Endothelial cell of umbilical vein (primary cell): ENCODE data around the gene ZFP57. TPM values are rescaled to one million over a fixed set of nuclear protein-coding genes. Genes with fewer than 3 reads are reported as not detected.

ENCODE experiments used
- BruUV-seq: library from RNA; stranded (reverse); fragments of 400-500 nt; replicated peaks from 2 replicates; lab custom pipeline; 2021; lab: Mats Ljungman, UMichigan
- CTCF ChIA-PET: fragments of 300-600, 350-600 bp; sonication (Branson Sonifier 250); formaldehyde crosslinking; loops from one replicate; lab custom pipeline; 2021; ENCODE audit warnings: antibody characterized with exemption, inconsistent platforms; lab: Charles Lee
- POLR2A ChIA-PET: fragments of 300-600, 350-600 bp; sonication (Branson Sonifier 250); formaldehyde crosslinking; loops from one replicate; lab custom pipeline; 2021; ENCODE audit warnings: antibody characterized with exemption, inconsistent platforms; lab: Charles Lee
- DNase-seq: peaks from one replicate; pipeline ENCODE4 v3.0.0-alpha.2; 2011; ENCODE audit warnings: low read depth, low spot score
- FAIRE-seq: peaks from 2 replicates; lab custom pipeline; 2011; peaks lifted over from hg19 to GRCh38; lab: Jason Lieb, UNC
- H2AFZ ChIP-seq: 2 replicates; pipeline ENCODE4 v1.6.0; 2012; ENCODE audit warnings: low read depth, low read length, control low read depth, inconsistent platforms
- H3K27ac ChIP-seq: 2 replicates; pipeline ENCODE4 v1.5.1; 2011; ENCODE audit warnings: low read depth, mild to moderate bottlenecking, control low read depth, low read length, moderate library complexity; ENCODE audit not compliant: insufficient read depth
- H3K27me3 ChIP-seq, 2 experiments: 2 replicates each; pipeline versions ENCODE4 v1.6.0 to v1.6.1; 2011; ENCODE audit warnings: low read length in 2 of 2, mixed read lengths in 1 of 2; ENCODE audit not compliant: control insufficient read depth in 2 of 2, insufficient read depth in 2 of 2
- H3K36me3 ChIP-seq, 2 experiments: 2 replicates in 1 of 2; 3 replicates in 1 of 2; pipeline ENCODE4 v1.5.1; 2011; ENCODE audit warnings: low read length in 2 of 2, mild to moderate bottlenecking in 1 of 2, moderate library complexity in 1 of 2; ENCODE audit not compliant: control insufficient read depth in 2 of 2, insufficient read depth in 2 of 2; ENCODE audit errors: extremely low read depth in 1 of 2
- H3K4me1 ChIP-seq: 3 replicates; pipeline ENCODE4 v1.5.1; 2011; ENCODE audit warnings: mild to moderate bottlenecking, low read length; ENCODE audit not compliant: control insufficient read depth, insufficient read depth; ENCODE audit errors: extremely low read depth
- H3K4me2 ChIP-seq: 2 replicates; pipeline ENCODE4 v1.6.1; 2011; ENCODE audit warnings: low read length, control low read depth, mixed read lengths; ENCODE audit not compliant: insufficient read depth
- H3K4me3 ChIP-seq, 3 experiments: fragments of 200-600 bp in 1 of 3; sonication (generic), shearing (Covaris generic) in 1 of 3; replicated peaks in 1 of 3; 2 replicates each; pipeline ENCODE4 v1.5.1; 2011 to 2016; ENCODE audit warnings: control low read depth in 3 of 3, low read length in 3 of 3, mild to moderate bottlenecking in 2 of 3, inconsistent platforms in 1 of 3, low read depth in 1 of 3, moderate library complexity in 1 of 3; ENCODE audit not compliant: insufficient read depth in 1 of 3
- H3K79me2 ChIP-seq: 2 replicates; pipeline ENCODE4 v1.6.0; 2012; ENCODE audit warnings: low read length, inconsistent platforms; ENCODE audit not compliant: control insufficient read depth, insufficient read depth
- H3K9ac ChIP-seq: replicated peaks from 2 replicates; pipeline ENCODE3; 2011; ENCODE audit warnings: low read length, control low read depth; ENCODE audit not compliant: insufficient read depth; ENCODE audit errors: extremely low read depth
- H3K9me1 ChIP-seq: replicated peaks from 3 replicates; pipeline ENCODE4 v1.6.0; 2011; ENCODE audit warnings: mild to moderate bottlenecking, low read length; ENCODE audit not compliant: control insufficient read depth, insufficient read depth; ENCODE audit errors: extremely low read depth
- H3K9me3 ChIP-seq: replicated peaks from 2 replicates; pipeline ENCODE4 v1.5.1; 2012; ENCODE audit warnings: low read length, inconsistent platforms; ENCODE audit not compliant: control insufficient read depth, insufficient read depth
- H4K20me1 ChIP-seq: replicated peaks from 2 replicates; pipeline ENCODE3; 2011; ENCODE audit warnings: mild to moderate bottlenecking, low read length; ENCODE audit not compliant: control insufficient read depth, insufficient read depth; ENCODE audit errors: extremely low read depth
- CTCF ChIP-seq, 2 donors: IDR thresholded peaks; 1 replicate in 1 of 2; 2 replicates in 1 of 2; pipeline ENCODE4 v1.5.1; 2011; ENCODE audit warnings: low read length in 2 of 2, mild to moderate bottlenecking in 2 of 2, moderate library complexity in 2 of 2, control low read depth in 1 of 2, inconsistent platforms in 1 of 2, low read depth in 1 of 2; ENCODE audit not compliant: insufficient read depth in 1 of 2; ENCODE audit errors: extremely low read depth in 1 of 2
- EZH2 ChIP-seq: IDR thresholded peaks from 2 replicates; pipeline ENCODE4 v1.6.1; 2012; ENCODE audit warnings: borderline replicate concordance, low read depth, mild to moderate bottlenecking, moderate library complexity, low read length, inconsistent platforms; ENCODE audit not compliant: severe bottlenecking
- FOS ChIP-seq: IDR thresholded peaks from 2 replicates; pipeline ENCODE4 v1.6.1; 2011; ENCODE audit warnings: mild to moderate bottlenecking, low read length, moderate library complexity, borderline replicate concordance; ENCODE audit not compliant: insufficient read depth
- GATA2 ChIP-seq: IDR thresholded peaks from 2 replicates; pipeline ENCODE4 v1.7.0; 2011; ENCODE audit warnings: low read depth, mild to moderate bottlenecking, moderate library complexity, mixed read lengths, low read length; ENCODE audit not compliant: insufficient read length, insufficient read depth
- JUN ChIP-seq: IDR thresholded peaks from 2 replicates; pipeline ENCODE4 v1.6.1; 2011; ENCODE audit warnings: borderline replicate concordance, low read depth; ENCODE audit not compliant: insufficient read length, insufficient read depth
- MAX ChIP-seq: IDR thresholded peaks from 2 replicates; pipeline ENCODE4 v1.6.1; 2011; ENCODE audit not compliant: insufficient read depth, insufficient read length
- MYC ChIP-seq: IDR thresholded peaks from one replicate; pipeline ENCODE4 v1.6.1; 2011; ENCODE audit warnings: mild to moderate bottlenecking, low read depth, low read length
- POLR2A ChIP-seq: IDR thresholded peaks from 2 replicates; pipeline ENCODE4 v1.6.1; 2012; ENCODE audit warnings: low read depth, mild to moderate bottlenecking, control low read depth, low read length
- POLR2AphosphoS5 ChIP-seq: IDR thresholded peaks from 2 replicates; pipeline ENCODE4 v1.6.1; 2012; ENCODE audit warnings: low read depth, mild to moderate bottlenecking, control low read depth, low read length, moderate library complexity; ENCODE audit not compliant: insufficient read depth
- dilution Hi-C: fragments of 300-500 bp; cut with MboI; formaldehyde crosslinking; loops from one replicate; pipeline ENCODE4 v1.15.0; 2019; ENCODE audit warnings: low sequenced_read_pairs; ENCODE audit not compliant: extremely low pct_ligation_motif_present
- intact Hi-C: fragments of 100-400 bp; cut with micrococcal nuclease; formaldehyde crosslinking; loops from one replicate; pipeline ENCODE4 v1.10.0; 2022
- polyA plus RNA-seq, 4 experiments: library from polyadenylated mRNA; depleted of rRNA in 3 of 4; stranded (reverse) in 3 of 4; unstranded in 1 of 4; fragments of >200 nt; gene quantifications; 2 replicates each; pipeline versions ENCODE4 v1.2.1 to v1.2.3, GENCODE V29; 2011 to 2012; ENCODE audit warnings: missing spikeins in 1 of 4
- total RNA-seq: library from RNA; stranded (reverse); gene quantifications from 2 replicates; pipeline ENCODE4 v1.2.3, GENCODE V29; 2021

Gene ZFP57
- total and polyA plus RNA-seq, 2 donors (not counting 3 experiments of a cell fraction or from before 2014, with no cell fraction given): 0.07 TPM; not detected in 1

DNA sequence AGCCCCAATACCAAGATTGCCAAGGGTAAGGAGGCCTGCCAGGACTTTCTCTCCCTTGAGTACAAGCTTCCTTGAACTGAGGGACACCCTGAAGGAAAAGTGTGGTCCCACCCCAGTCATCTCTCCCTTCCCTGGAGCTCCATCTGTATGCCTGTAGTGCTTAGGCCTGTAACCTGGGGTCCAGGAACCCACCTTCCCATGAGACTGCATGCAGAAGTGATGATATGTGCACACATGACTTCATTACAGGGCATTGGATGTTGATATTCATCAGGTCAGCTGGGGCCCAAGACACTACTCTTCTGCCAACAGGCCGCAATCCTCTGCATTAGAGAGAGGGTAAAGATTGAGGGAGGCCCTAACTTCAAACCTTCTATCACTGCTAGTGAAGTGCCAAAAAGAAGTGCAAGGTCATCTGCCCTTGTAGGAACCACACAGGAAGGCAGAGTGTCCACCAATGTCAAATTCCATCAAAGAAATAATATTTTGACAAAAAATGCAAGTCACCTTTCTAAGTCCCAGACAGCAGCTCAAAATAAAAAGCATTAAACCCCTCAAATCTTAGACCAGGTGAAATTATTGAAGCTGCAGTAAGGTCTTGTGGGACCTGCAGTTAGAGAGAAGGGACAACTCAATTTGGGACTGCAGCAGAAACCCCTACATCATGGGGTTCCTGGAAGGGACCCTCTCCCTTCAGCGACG is 47.4 kb upstream of the ZFP57 start:
- Histone ChIP-seq H3K36me3 (no peaks in the 10 kb centered on the region), H3K4me2 (no peak overlapping the region), H3K4me1 (no peaks in the 10 kb centered on the region), H3K9me3 (no peaks in the 10 kb centered on the region), H3K27me3 (peaks cover 11 to 13% of the 10 kb centered on the region in 2 experiments), H3K4me3 (no peak overlapping the region), H3K27ac (no peak overlapping the region), H2AFZ (no peak overlapping the region), H3K79me2 (no peaks in the 10 kb centered on the region), H3K9me1 (no peaks in the 10 kb centered on the region), H4K20me1 (no peaks in the 10 kb centered on the region), H3K9ac (no peak overlapping the region)
- CTCF ChIA-PET: interaction anchor here (0.7 to 2.6 kb wide), 4 partner anchors 10 to 106 kb away, joined by 3 to 11 read pairs (median 4); no protein-coding TSS in a partner anchor
- BruUV-seq: no TSS peak
- DNase-seq (no peak), FAIRE-seq (no peak)
- POLR2A ChIA-PET: no interaction called here
- dilution Hi-C loops (no loop called here), intact Hi-C loops (no loop called here)
- TF ChIP-seq JUN (no peak), MAX (no peak), FOS (no peak), MYC (no peak), POLR2A (no peak)

- ChIA-PET POLR2A (no interaction called here), CTCF (interaction anchor here (0.7 to 2.6 kb wide), 7 partner anchors 10 to 107 kb away, joined by 3 to 11 read pairs (median 3); no protein-coding TSS in a partner anchor)
- dilution Hi-C loops: no loop called here
Observed at GRCh38 chr6:29727637-29728036, 46.7 kb upstream of the ZFP57 start.

More at GRCh38 chr6:29727637-29728036, 46.7 kb upstream of the ZFP57 start:
- H3K9me3 ChIP-seq: no peaks in the 10 kb centered on the region
- BruUV-seq: no TSS peak
- no peaks in the 10 kb centered on the region for H3K9me1 ChIP-seq
- no peak overlapping the region for H3K4me3 ChIP-seq
- H3K79me2 ChIP-seq: no peaks in the 10 kb centered on the region
- no peaks in the 10 kb centered on the region for H4K20me1 ChIP-seq
- H3K27ac ChIP-seq: no peak overlapping the region
- no peak for FAIRE-seq
- no peaks in the 10 kb centered on the region for H3K36me3 ChIP-seq
- H3K4me1 ChIP-seq: no peaks in the 10 kb centered on the region
- intact Hi-C loops: no loop called here
- no peak for DNase-seq
- no peak overlapping the region for H2AFZ ChIP-seq
- TF ChIP-seq CTCF (IDR thresholded peaks at IDR 0.05; ENCODE audit: extremely low read depth in 1 of 2, insufficient read depth in 1 of 2, low read depth in 1 of 2, low read length in 2 of 2): no peak
- TF ChIP-seq POLR2A: no peak
- TF ChIP-seq FOS: no peak
- no peak for TF ChIP-seq JUN
- TF ChIP-seq MAX: no peak
- no peak for TF ChIP-seq MYC
- TF ChIP-seq POLR2AphosphoS5: no peak
- TF ChIP-seq GATA2: no peak
- no peak for TF ChIP-seq EZH2
- no peak overlapping the region for H3K9ac ChIP-seq
- peaks cover 11 to 19% of the 10 kb centered on the region in 2 experiments for H3K27me3 ChIP-seq
- H3K4me2 ChIP-seq: no peak overlapping the region
